HepG2 (cell line): Measurements from ENCODE around the gene GNA12. TPM values are rescaled to one million over a fixed set of nuclear protein-coding genes. Genes with fewer than 3 reads are reported as not detected.

Experiments used
- IKZF1 ChIP-seq: fragments of 450-650 bp; IDR thresholded peaks from 2 replicates; pipeline ENCODE4 v1.7.1; 2016
- JDP2 ChIP-seq: sonication (generic); formaldehyde crosslinking; IDR thresholded peaks from 2 replicates; pipeline ENCODE4 v1.8.1; 2022; ENCODE audit warnings: missing genetic modification reagents, borderline replicate concordance
- LBX2 ChIP-seq: sonication (generic); formaldehyde crosslinking; IDR thresholded peaks from 2 replicates; pipeline ENCODE4 v1.5.0; 2020; ENCODE audit warnings: missing genetic modification reagents, mild to moderate bottlenecking, borderline replicate concordance
- POLR2G ChIP-seq: fragments of 200-400 bp; formaldehyde crosslinking; IDR thresholded peaks from 2 replicates; pipeline ENCODE4 v1.6.1; 2018; ENCODE audit warnings: mild to moderate bottlenecking, low read depth, low read length, moderate library complexity
- ZKSCAN1 ChIP-seq: fragments of 150-350 bp; IDR thresholded peaks from 2 replicates; pipeline ENCODE4 v1.6.1; 2014; ENCODE audit warnings: low read length
- ZNF329 ChIP-seq: sonication (generic); formaldehyde crosslinking; IDR thresholded peaks from 2 replicates; pipeline ENCODE4 v1.9.0; 2021; ENCODE audit warnings: low read depth, mild to moderate bottlenecking, missing genetic modification reagents
- ZNF687 ChIP-seq: sonication (generic); formaldehyde crosslinking; IDR thresholded peaks from 2 replicates; pipeline ENCODE4 v1.5.1; 2020; ENCODE audit warnings: mild to moderate bottlenecking, missing genetic modification reagents, moderate library complexity
- polyA plus RNA-seq, 8 experiments: library from polyadenylated mRNA; depleted of rRNA in 3 of 8; stranded (reverse) in 7 of 8; unstranded in 1 of 8; fragments of >200 nt; fragmentation: Illumina TruSeq in 4 of 8; extraction: Trizol in 4 of 8; gene quantifications; 2 replicates each; pipeline versions ENCODE4 v1.2.1 to v1.2.3, GENCODE V29; 2011 to 2016; ENCODE audit warnings: low read depth in 4 of 8, missing spikeins in 1 of 8, mixed read lengths in 1 of 8; ENCODE audit not compliant: insufficient read depth in 1 of 8
- total RNA-seq, 5 experiments: library from RNA; depleted of rRNA; stranded (reverse); fragments of >200 nt; fragmentation: Illumina TruSeq; extraction: Trizol; gene quantifications; 2 replicates each; pipeline ENCODE4 v1.2.3, GENCODE V29; 2016; ENCODE audit warnings: low read depth in 1 of 5
- TF ChIP-seq, protein P1 (sequence below): fragments of 450-650 bp; IDR thresholded peaks from 2 replicates; pipeline ENCODE4 v1.6.1; 2017; ENCODE audit warnings: mild to moderate bottlenecking
- TF ChIP-seq, protein P2 (sequence below): sonication (generic); formaldehyde crosslinking; IDR thresholded peaks from one replicate; pipeline ENCODE4 v1.5.1; 2020; ENCODE audit warnings: mild to moderate bottlenecking, missing genetic modification reagents; ENCODE audit errors: not compliant biosample characterization
- TF ChIP-seq, protein P3 (sequence below): sonication (generic); formaldehyde crosslinking; IDR thresholded peaks from 2 replicates; pipeline ENCODE4 v1.8.0; 2022; ENCODE audit warnings: mild to moderate bottlenecking, missing genetic modification reagents, moderate library complexity
- TF ChIP-seq, protein P4 (sequence below): sonication (generic); formaldehyde crosslinking; IDR thresholded peaks from 2 replicates; pipeline ENCODE4 v1.8.1; 2023; ENCODE audit warnings: mild to moderate bottlenecking, missing genetic modification reagents

The GNA12 gene
- total and polyA plus RNA-seq, 2 of the 13 experiments (the other 11 are each of a cell fraction or from before 2014, with no cell fraction given): 16.2 to 50.9 TPM

GRCh38 chr7:2843711-2844152, 376 bp downstream of the GNA12 start (continued):
- no peak for TF ChIP-seq JDP2 (CRISPR knock-in tag)
- TF ChIP-seq, protein P1, sequence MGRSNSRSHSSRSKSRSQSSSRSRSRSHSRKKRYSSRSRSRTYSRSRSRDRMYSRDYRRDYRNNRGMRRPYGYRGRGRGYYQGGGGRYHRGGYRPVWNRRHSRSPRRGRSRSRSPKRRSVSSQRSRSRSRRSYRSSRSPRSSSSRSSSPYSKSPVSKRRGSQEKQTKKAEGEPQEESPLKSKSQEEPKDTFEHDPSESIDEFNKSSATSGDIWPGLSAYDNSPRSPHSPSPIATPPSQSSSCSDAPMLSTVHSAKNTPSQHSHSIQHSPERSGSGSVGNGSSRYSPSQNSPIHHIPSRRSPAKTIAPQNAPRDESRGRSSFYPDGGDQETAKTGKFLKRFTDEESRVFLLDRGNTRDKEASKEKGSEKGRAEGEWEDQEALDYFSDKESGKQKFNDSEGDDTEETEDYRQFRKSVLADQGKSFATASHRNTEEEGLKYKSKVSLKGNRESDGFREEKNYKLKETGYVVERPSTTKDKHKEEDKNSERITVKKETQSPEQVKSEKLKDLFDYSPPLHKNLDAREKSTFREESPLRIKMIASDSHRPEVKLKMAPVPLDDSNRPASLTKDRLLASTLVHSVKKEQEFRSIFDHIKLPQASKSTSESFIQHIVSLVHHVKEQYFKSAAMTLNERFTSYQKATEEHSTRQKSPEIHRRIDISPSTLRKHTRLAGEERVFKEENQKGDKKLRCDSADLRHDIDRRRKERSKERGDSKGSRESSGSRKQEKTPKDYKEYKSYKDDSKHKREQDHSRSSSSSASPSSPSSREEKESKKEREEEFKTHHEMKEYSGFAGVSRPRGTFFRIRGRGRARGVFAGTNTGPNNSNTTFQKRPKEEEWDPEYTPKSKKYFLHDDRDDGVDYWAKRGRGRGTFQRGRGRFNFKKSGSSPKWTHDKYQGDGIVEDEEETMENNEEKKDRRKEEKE: no peak
- TF ChIP-seq LBX2 (CRISPR knock-in tag): no peak
- TF ChIP-seq, protein P2, sequence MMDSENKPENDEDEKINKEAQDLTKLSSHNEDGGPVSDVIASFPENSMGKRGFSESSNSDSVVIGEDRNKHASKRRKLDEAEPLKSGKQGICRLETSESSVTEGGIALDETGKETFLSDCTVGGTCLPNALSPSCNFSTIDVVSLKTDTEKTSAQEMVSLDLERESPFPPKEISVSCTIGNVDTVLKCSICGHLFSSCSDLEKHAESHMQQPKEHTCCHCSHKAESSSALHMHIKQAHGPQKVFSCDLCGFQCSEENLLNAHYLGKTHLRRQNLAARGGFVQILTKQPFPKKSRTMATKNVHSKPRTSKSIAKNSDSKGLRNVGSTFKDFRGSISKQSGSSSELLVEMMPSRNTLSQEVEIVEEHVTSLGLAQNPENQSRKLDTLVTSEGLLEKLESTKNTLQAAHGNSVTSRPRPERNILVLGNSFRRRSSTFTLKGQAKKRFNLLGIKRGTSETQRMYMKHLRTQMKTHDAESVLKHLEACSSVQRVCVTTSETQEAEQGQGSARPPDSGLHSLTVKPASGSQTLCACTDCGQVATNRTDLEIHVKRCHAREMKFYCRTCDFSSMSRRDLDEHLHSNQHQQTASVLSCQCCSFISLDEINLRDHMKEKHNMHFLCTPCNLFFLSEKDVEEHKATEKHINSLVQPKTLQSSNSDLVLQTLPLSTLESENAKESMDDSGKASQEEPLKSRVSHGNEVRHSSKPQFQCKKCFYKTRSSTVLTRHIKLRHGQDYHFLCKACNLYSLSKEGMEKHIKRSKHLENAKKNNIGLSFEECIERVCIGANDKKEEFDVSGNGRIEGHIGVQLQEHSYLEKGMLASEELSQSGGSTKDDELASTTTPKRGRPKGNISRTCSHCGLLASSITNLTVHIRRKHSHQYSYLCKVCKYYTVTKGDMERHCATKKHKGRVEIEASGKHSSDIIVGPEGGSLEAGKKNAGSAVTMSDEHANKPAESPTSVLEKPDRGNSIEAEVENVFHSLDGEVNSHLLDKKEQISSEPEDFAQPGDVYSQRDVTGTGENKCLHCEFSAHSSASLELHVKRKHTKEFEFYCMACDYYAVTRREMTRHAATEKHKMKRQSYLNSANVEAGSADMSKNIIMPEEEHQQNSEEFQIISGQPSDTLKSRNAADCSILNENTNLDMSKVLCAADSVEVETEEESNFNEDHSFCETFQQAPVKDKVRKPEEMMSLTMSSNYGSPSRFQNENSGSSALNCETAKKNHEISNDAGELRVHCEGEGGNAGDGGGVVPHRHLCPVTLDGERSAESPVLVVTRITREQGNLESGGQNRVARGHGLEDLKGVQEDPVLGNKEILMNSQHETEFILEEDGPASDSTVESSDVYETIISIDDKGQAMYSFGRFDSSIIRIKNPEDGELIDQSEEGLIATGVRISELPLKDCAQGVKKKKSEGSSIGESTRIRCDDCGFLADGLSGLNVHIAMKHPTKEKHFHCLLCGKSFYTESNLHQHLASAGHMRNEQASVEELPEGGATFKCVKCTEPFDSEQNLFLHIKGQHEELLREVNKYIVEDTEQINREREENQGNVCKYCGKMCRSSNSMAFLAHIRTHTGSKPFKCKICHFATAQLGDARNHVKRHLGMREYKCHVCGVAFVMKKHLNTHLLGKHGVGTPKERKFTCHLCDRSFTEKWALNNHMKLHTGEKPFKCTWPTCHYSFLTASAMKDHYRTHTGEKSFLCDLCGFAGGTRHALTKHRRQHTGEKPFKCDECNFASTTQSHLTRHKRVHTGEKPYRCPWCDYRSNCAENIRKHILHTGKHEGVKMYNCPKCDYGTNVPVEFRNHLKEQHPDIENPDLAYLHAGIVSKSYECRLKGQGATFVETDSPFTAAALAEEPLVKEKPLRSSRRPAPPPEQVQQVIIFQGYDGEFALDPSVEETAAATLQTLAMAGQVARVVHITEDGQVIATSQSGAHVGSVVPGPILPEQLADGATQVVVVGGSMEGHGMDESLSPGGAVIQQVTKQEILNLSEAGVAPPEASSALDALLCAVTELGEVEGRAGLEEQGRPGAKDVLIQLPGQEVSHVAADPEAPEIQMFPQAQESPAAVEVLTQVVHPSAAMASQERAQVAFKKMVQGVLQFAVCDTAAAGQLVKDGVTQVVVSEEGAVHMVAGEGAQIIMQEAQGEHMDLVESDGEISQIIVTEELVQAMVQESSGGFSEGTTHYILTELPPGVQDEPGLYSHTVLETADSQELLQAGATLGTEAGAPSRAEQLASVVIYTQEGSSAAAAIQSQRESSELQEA (CRISPR knock-in tag): no peak
- TF ChIP-seq ZNF687 (CRISPR knock-in tag): 0 out of 2 replicates have a peak, but pooled peaks have one; percentile 8
- TF ChIP-seq ZKSCAN1: no peak
- no peak for TF ChIP-seq IKZF1
- TF ChIP-seq, protein P3, sequence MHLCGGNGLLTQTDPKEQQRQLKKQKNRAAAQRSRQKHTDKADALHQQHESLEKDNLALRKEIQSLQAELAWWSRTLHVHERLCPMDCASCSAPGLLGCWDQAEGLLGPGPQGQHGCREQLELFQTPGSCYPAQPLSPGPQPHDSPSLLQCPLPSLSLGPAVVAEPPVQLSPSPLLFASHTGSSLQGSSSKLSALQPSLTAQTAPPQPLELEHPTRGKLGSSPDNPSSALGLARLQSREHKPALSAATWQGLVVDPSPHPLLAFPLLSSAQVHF (CRISPR knock-in tag): no peak
- TF ChIP-seq, protein P4, sequence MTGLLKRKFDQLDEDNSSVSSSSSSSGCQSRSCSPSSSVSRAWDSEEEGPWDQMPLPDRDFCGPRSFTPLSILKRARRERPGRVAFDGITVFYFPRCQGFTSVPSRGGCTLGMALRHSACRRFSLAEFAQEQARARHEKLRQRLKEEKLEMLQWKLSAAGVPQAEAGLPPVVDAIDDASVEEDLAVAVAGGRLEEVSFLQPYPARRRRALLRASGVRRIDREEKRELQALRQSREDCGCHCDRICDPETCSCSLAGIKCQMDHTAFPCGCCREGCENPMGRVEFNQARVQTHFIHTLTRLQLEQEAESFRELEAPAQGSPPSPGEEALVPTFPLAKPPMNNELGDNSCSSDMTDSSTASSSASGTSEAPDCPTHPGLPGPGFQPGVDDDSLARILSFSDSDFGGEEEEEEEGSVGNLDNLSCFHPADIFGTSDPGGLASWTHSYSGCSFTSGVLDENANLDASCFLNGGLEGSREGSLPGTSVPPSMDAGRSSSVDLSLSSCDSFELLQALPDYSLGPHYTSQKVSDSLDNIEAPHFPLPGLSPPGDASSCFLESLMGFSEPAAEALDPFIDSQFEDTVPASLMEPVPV (CRISPR knock-in tag): no peak
- peak; percentile 95 for TF ChIP-seq ZNF329
- TF ChIP-seq POLR2G: no peak
